ENCODE measurements around the gene CENPF.

DNA sequence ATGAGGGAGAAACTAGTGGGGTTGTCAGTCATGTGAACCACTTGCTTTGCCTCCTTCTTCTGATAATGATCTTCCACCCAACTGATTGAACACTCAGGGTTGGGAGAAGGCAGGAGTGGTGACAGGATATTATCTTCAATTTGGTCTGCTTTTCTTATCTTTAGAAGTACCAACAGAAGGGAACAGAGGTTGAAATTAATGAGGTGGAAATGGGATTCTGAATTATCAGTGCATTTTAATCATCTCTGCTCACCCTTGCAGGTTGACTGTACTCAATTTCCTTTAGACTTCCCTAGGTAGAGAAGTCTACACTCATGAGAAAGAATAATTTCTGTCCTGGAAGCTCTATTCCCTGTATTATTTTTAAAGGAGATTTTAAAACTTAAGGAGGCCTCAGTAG is 31.7 kb upstream of the CENPF start:
- no peak for TF ChIP-seq CTCF (conservative IDR thresholded peaks at IDR 0.05)
- TF ChIP-seq EZH2 (IDR thresholded peaks at IDR 0.05; ENCODE audit: low read depth): no peak

Measured in PC-9 (cell line).